HAP-1 (cell line): ENCODE results near the gene IMPG1.
"Not testable (repeated sequence)": the region's sequence is repeated elsewhere in the genome, so short reads cannot be mapped to it uniquely, and the experiment has no call there.

Experiments used
- DNase-seq, 2 experiments: peaks; one replicate each; pipeline ENCODE4 v3.0.0-alpha.2; 2016 to 2020; ENCODE audit warnings: low spot score in 2 of 2
- H3K27me3 ChIP-seq: fragments of 250-450 bp; sonication (Bioruptor Pico); 2 replicates; pipeline ENCODE4 v1.5.1; 2020; ENCODE audit warnings: low read depth, mild to moderate bottlenecking, moderate library complexity
- H3K36me3 ChIP-seq: fragments of 250-450 bp; sonication (Bioruptor Pico); replicated peaks from 2 replicates; pipeline ENCODE4 v1.5.1; 2020; ENCODE audit warnings: mild to moderate bottlenecking
- H3K4me1 ChIP-seq: fragments of 250-450 bp; sonication (Bioruptor Pico); 2 replicates; pipeline ENCODE4 v1.5.1; 2020; ENCODE audit warnings: mild to moderate bottlenecking
- H3K4me3 ChIP-seq: fragments of 250-450 bp; sonication (Bioruptor Pico); 2 replicates; pipeline ENCODE4 v1.5.1; 2020; ENCODE audit warnings: mild to moderate bottlenecking, moderate library complexity
- H3K9me3 ChIP-seq: fragments of 250-450 bp; sonication (Bioruptor Pico); 2 replicates; pipeline ENCODE4 v1.5.1; 2020; ENCODE audit warnings: mild to moderate bottlenecking, moderate library complexity
- in situ Hi-C: fragments of 300-500 bp; cut with MboI; formaldehyde crosslinking; loops from 3 replicates; pipeline ENCODE4 v1.14.3; 2020; ENCODE audit warnings: low sequenced_read_pairs, inconsistent platforms, mixed read lengths

The IMPG1 gene

GRCh38 chr6:75900216-75900615 lies 172.2 kb downstream of the IMPG1 start:
- H3K4me3 ChIP-seq, H3K27me3 ChIP-seq, H3K4me1 ChIP-seq, DNase-seq, in situ Hi-C loops, H3K36me3 ChIP-seq, H3K9me3 ChIP-seq: not testable (repeated sequence)

GRCh38 chr6:75896526-75896925 lies 175.9 kb downstream of the IMPG1 start:
- no peaks in the 10 kb centered on the region for H3K27me3 ChIP-seq

GRCh38 chr6:75893776-75894152 lies 178.7 kb downstream of the IMPG1 start:
- H3K4me3 ChIP-seq = no peak overlapping the region
- no peaks in the 10 kb centered on the region for H3K36me3 ChIP-seq
- no peaks in the 10 kb centered on the region for H3K9me3 ChIP-seq
- no peaks in the 10 kb centered on the region for H3K4me1 ChIP-seq
- no peak for DNase-seq
- in situ Hi-C loops = no loop called here
- no peaks in the 10 kb centered on the region for H3K27me3 ChIP-seq

More at GRCh38 chr6:75896526-75896925, 175.9 kb downstream of the IMPG1 start:
- no peak for DNase-seq
- no peak overlapping the region for H3K4me3 ChIP-seq
- in situ Hi-C loops = no loop called here
- no peaks in the 10 kb centered on the region for H3K36me3 ChIP-seq
- no peaks in the 10 kb centered on the region for H3K4me1 ChIP-seq
- H3K9me3 ChIP-seq = no peaks in the 10 kb centered on the region

- Histone ChIP-seq H3K27me3 (no peaks in the 10 kb centered on the region), H3K4me1 (no peaks in the 10 kb centered on the region), H3K36me3 (no peaks in the 10 kb centered on the region), H3K4me3 (no peak overlapping the region), H3K9me3 (no peaks in the 10 kb centered on the region)
- peak in 1 of 2 experiments; percentile 71 for DNase-seq
- in situ Hi-C loops = no loop called here
Measured at GRCh38 chr6:75893058-75893775, 179.2 kb downstream of the IMPG1 start.

GRCh38 chr6:75892384-75892783 lies 180.1 kb downstream of the IMPG1 start:
- in situ Hi-C loops = no loop called here
- Histone ChIP-seq H3K4me1 (no peaks in the 10 kb centered on the region), H3K4me3 (no peak overlapping the region), H3K36me3 (no peaks in the 10 kb centered on the region), H3K9me3 (no peaks in the 10 kb centered on the region), H3K27me3 (no peaks in the 10 kb centered on the region)
- DNase-seq = no peak

GRCh38 chr6:75884822-75885221 lies 187.6 kb downstream of the IMPG1 start:
- peaks cover 7% of the 10 kb centered on the region; the same call in 1 of the 2 replicates for H3K4me1 ChIP-seq
- H3K4me3 ChIP-seq = no peak overlapping the region
- H3K9me3 ChIP-seq = no peaks in the 10 kb centered on the region
- no peaks in the 10 kb centered on the region for H3K27me3 ChIP-seq
- H3K36me3 ChIP-seq = no peaks in the 10 kb centered on the region
- DNase-seq = no peak
- in situ Hi-C loops = no loop called here

- no peaks in the 10 kb centered on the region for H3K27me3 ChIP-seq
- no peaks in the 10 kb centered on the region for H3K9me3 ChIP-seq
- in situ Hi-C loops = no loop called here
- no peak overlapping the region for H3K4me3 ChIP-seq
- H3K4me1 ChIP-seq = peaks cover 7% of the 10 kb centered on the region; the same call in 1 of the 2 replicates
- no peak for DNase-seq
- H3K36me3 ChIP-seq = no peaks in the 10 kb centered on the region
Measured at GRCh38 chr6:75882734-75883133, 189.7 kb downstream of the IMPG1 start.

- in situ Hi-C loops = no loop called here
- no peaks in the 10 kb centered on the region for H3K36me3 ChIP-seq
- H3K4me3 ChIP-seq = no peak overlapping the region
- DNase-seq = no peak
- peaks cover 7% of the 10 kb centered on the region; the same call in 1 of the 2 replicates for H3K4me1 ChIP-seq
- no peaks in the 10 kb centered on the region for H3K27me3 ChIP-seq
- H3K9me3 ChIP-seq = no peaks in the 10 kb centered on the region
Measured at GRCh38 chr6:75880305-75880704, 192.2 kb downstream of the IMPG1 start.

GRCh38 chr6:75876152-75876551 lies 196.3 kb downstream of the IMPG1 start:
- in situ Hi-C loops = no loop called here

GRCh38 chr6:75874224-75874623 lies 198.2 kb downstream of the IMPG1 start:
- H3K4me1 ChIP-seq = no peaks in the 10 kb centered on the region
- H3K27me3 ChIP-seq = no peaks in the 10 kb centered on the region
- in situ Hi-C loops = no loop called here
- H3K4me3 ChIP-seq = no peak overlapping the region
- DNase-seq = no peak
- no peaks in the 10 kb centered on the region for H3K36me3 ChIP-seq
- no peaks in the 10 kb centered on the region for H3K9me3 ChIP-seq

More at GRCh38 chr6:75876152-75876551, 196.3 kb downstream of the IMPG1 start:
- no peaks in the 10 kb centered on the region for H3K9me3 ChIP-seq
- no peak for DNase-seq
- H3K4me3 ChIP-seq = no peak overlapping the region
- no peaks in the 10 kb centered on the region for H3K36me3 ChIP-seq
- H3K27me3 ChIP-seq = no peaks in the 10 kb centered on the region
- H3K4me1 ChIP-seq = no peaks in the 10 kb centered on the region
